K562 (cell line): ENCODE measurements around the gene SLC6A9. TPM values are rescaled to one million over a fixed set of nuclear protein-coding genes. Genes with fewer than 3 reads are reported as not detected.

Experiments used
- ATAC-seq: fragments of 200-7000 bp; cut with Tn5 transposase; 3 replicates; pipeline ENCODE4 v1.9.1; 2020; ENCODE audit warnings: moderate library complexity
- BruUV-seq: library from RNA; stranded (reverse); fragments of 400-500 nt; replicated peaks from 2 replicates; lab custom pipeline; 2021; lab: Mats Ljungman, UMichigan
- CTCF ChIA-PET: fragments of 300-600 bp; formaldehyde crosslinking; extraction: SDS; loops from one replicate; lab custom pipeline; 2021; ENCODE audit warnings: low intra/inter-chr PET ratio; lab: Yijun Ruan, JAX
- POLR2A ChIA-PET: fragments of 300-600, 350-650 bp; sonication (Branson Sonifier 250); formaldehyde crosslinking; extraction: SDS; loops from one replicate; lab custom pipeline; 2021; ENCODE audit warnings: antibody characterized with exemption, inconsistent platforms; lab: Yijun Ruan, JAX
- DNase-seq, 4 experiments: peaks; one replicate each; pipeline versions ENCODE4 v3.0.0 to v3.0.0-alpha.2; 2011 to 2018; ENCODE audit warnings: low spot score in 3 of 4, mixed read lengths in 3 of 4; ENCODE audit errors: extremely low read depth in 1 of 4
- FAIRE-seq: peaks from 2 replicates; lab custom pipeline; 2011; peaks lifted over from hg19 to GRCh38; lab: Jason Lieb, UNC
- H2AFZ ChIP-seq: 2 replicates; pipeline ENCODE4 v1.6.0; 2011; ENCODE audit warnings: low read depth, low read length, control low read depth, inconsistent platforms
- H3K27ac ChIP-seq: fragments of 200-600 bp; 3 replicates; pipeline ENCODE4 v1.8.0; 2011; ENCODE audit warnings: low read depth, mild to moderate bottlenecking, control low read depth, inconsistent platforms, low read length, moderate library complexity, mixed read lengths; ENCODE audit errors: extremely low read depth
- H3K27me3 ChIP-seq, 2 experiments: fragments of 300-600 bp in 1 of 2; 2 replicates in 1 of 2; 3 replicates in 1 of 2; pipeline versions ENCODE4 v1.6.0 to v1.8.0; 2011; ENCODE audit warnings: inconsistent platforms in 2 of 2, low read length in 2 of 2, mild to moderate bottlenecking in 1 of 2, mixed read lengths in 1 of 2, moderate library complexity in 1 of 2; ENCODE audit not compliant: control insufficient read depth in 2 of 2, insufficient read depth in 2 of 2
- H3K36me3 ChIP-seq: fragments of 300-600 bp; 3 replicates; pipeline ENCODE4 v1.8.0; 2011; ENCODE audit warnings: mild to moderate bottlenecking, low read length, inconsistent platforms; ENCODE audit not compliant: control insufficient read depth, insufficient read depth
- H3K4me1 ChIP-seq, 2 experiments: fragments of 200-600 bp in 1 of 2; replicated peaks in 1 of 2; 2 replicates in 1 of 2; 3 replicates in 1 of 2; pipeline versions ENCODE4 v1.5.1 to v1.8.0; 2011; ENCODE audit warnings: inconsistent platforms in 2 of 2, low read length in 2 of 2, mild to moderate bottlenecking in 1 of 2, mixed read lengths in 1 of 2, moderate library complexity in 1 of 2; ENCODE audit not compliant: control insufficient read depth in 2 of 2, insufficient read depth in 2 of 2
- H3K4me2 ChIP-seq: 2 replicates; pipeline ENCODE4 v1.6.1; 2011; ENCODE audit warnings: low read length, control low read depth, inconsistent platforms, mixed read lengths; ENCODE audit not compliant: insufficient read depth
- H3K4me3 ChIP-seq: fragments of 200-600 bp; sonication (generic), shearing (Covaris generic); 2 replicates; pipeline ENCODE4 v1.5.1; 2016; ENCODE audit warnings: control low read depth, inconsistent platforms
- H3K79me2 ChIP-seq: fragments of 200-600 bp; 3 replicates; pipeline ENCODE4 v1.8.0; 2011; ENCODE audit warnings: low read length, inconsistent platforms; ENCODE audit not compliant: control insufficient read depth, insufficient read depth
- H3K9ac ChIP-seq, 2 experiments: 2 replicates each; pipeline versions ENCODE4 v1.6.0 to v1.6.1; 2011; ENCODE audit warnings: low read depth in 2 of 2, low read length in 2 of 2, control low read depth in 1 of 2, inconsistent platforms in 1 of 2, mild to moderate bottlenecking in 1 of 2, mixed read lengths in 1 of 2; ENCODE audit not compliant: insufficient read depth in 1 of 2
- H3K9me1 ChIP-seq: one replicate; pipeline ENCODE4 v1.6.0; 2011; ENCODE audit warnings: inconsistent platforms, mild to moderate bottlenecking, low read length, moderate library complexity; ENCODE audit not compliant: control insufficient read depth, insufficient read depth
- H3K9me3 ChIP-seq: replicated peaks from 2 replicates; pipeline ENCODE4 v1.5.1; 2011; ENCODE audit warnings: low read depth, low read length, inconsistent platforms; ENCODE audit not compliant: control insufficient read depth, insufficient read depth
- H4K20me1 ChIP-seq: replicated peaks from 2 replicates; pipeline ENCODE4 v1.6.1; 2011; ENCODE audit warnings: low read length, inconsistent platforms, mixed read lengths; ENCODE audit not compliant: control insufficient read depth, insufficient read depth
- ARNT ChIP-seq, 2 experiments: fragments of 450-650 bp; IDR thresholded peaks; 2 replicates each; pipeline ENCODE4 v1.6.1; 2016; ENCODE audit warnings: mild to moderate bottlenecking in 1 of 2
- CAMTA2 ChIP-seq: fragments of 250-450 bp; sonication (Bioruptor Pico); conservative IDR thresholded peaks from 2 replicates; pipeline ENCODE4 v1.5.1; 2022
- CCAR2 ChIP-seq: fragments of 200-400 bp; formaldehyde crosslinking; IDR thresholded peaks from 2 replicates; pipeline ENCODE4 v1.6.1; 2017; ENCODE audit warnings: mild to moderate bottlenecking, low read depth, low read length
- DPF2 ChIP-seq: fragments of 450-650 bp; IDR thresholded peaks from 2 replicates; pipeline ENCODE4 v1.6.1; 2016
- FOSL1 ChIP-seq: fragments of 200-800 bp; sonication (Bioruptor generic); conservative IDR thresholded peaks from 2 replicates; pipeline ENCODE4 v1.6.1; 2016; ENCODE audit warnings: missing genetic modification characterization, missing compliant biosample characterization
- HDAC1 ChIP-seq, 2 experiments: fragments of 450-650 bp; IDR thresholded peaks; 2 replicates each; pipeline ENCODE4 v1.6.1; 2016 to 2017; ENCODE audit warnings: inconsistent platforms in 1 of 2, mild to moderate bottlenecking in 1 of 2, moderate library complexity in 1 of 2
- JUN ChIP-seq, 2 experiments: sonication (generic) in 1 of 2; formaldehyde crosslinking in 1 of 2; IDR thresholded peaks; 2 replicates each; pipeline versions ENCODE4 v1.6.1 to v1.8.0; 2012 to 2022; ENCODE audit warnings: borderline replicate concordance in 2 of 2, mild to moderate bottlenecking in 2 of 2, improper control_type of control experiment in 1 of 2, low read depth in 1 of 2, low read length in 1 of 2, missing genetic modification reagents in 1 of 2
- JUND ChIP-seq, 2 experiments: IDR thresholded peaks; 2 replicates in 1 of 2; 3 replicates in 1 of 2; pipeline ENCODE4 v1.6.1; 2011; ENCODE audit warnings: borderline replicate concordance in 2 of 2, low read depth in 2 of 2, low read length in 2 of 2, improper control_type of control experiment in 1 of 2, missing biosample characterization in 1 of 2, missing genetic modification characterization in 1 of 2, missing genetic modification reagents in 1 of 2
- MAFF ChIP-seq: IDR thresholded peaks from 2 replicates; pipeline ENCODE4 v1.6.1; 2012; ENCODE audit warnings: low read length, improper control_type of control experiment
- MAFG ChIP-seq: fragments of 450-650 bp; conservative IDR thresholded peaks from 2 replicates; pipeline ENCODE4 v1.6.1; 2016; ENCODE audit warnings: missing genetic modification characterization, missing compliant biosample characterization
- MAFK ChIP-seq: IDR thresholded peaks from 2 replicates; pipeline ENCODE4 v1.6.1; 2011; ENCODE audit warnings: low read length, improper control_type of control experiment
- NFYB ChIP-seq: IDR thresholded peaks from 2 replicates; pipeline ENCODE4 v1.6.1; 2011; ENCODE audit warnings: mild to moderate bottlenecking, moderate library complexity; ENCODE audit not compliant: insufficient read length; ENCODE audit errors: extremely low read depth
- RCOR1 ChIP-seq, 2 experiments: IDR thresholded peaks; 2 replicates each; pipeline ENCODE4 v1.6.1; 2012; ENCODE audit warnings: low read depth in 2 of 2, low read length in 2 of 2, borderline replicate concordance in 1 of 2, improper control_type of control experiment in 1 of 2
- SETDB1 ChIP-seq: IDR thresholded peaks from one replicate; pipeline ENCODE4 v1.6.1; 2012; ENCODE audit warnings: low read length, control low read depth, inconsistent platforms
- SMARCE1 ChIP-seq: fragments of 450-650 bp; IDR thresholded peaks from 2 replicates; pipeline ENCODE4 v1.7.1; 2016; ENCODE audit warnings: mild to moderate bottlenecking
- TCF3 ChIP-seq: sonication (generic); formaldehyde crosslinking; IDR thresholded peaks from 2 replicates; pipeline ENCODE4 v1.4.0; 2020; ENCODE audit warnings: mild to moderate bottlenecking, missing genetic modification reagents
- ZNF134 ChIP-seq: fragments of 250-450 bp; sonication (Bioruptor Pico); conservative IDR thresholded peaks from 2 replicates; pipeline ENCODE4 v1.4.0; 2020
- ZNF316 ChIP-seq: fragments of 450-650 bp; IDR thresholded peaks from 2 replicates; pipeline ENCODE4 v1.6.1; 2016
- ZNF408 ChIP-seq: fragments of 250-450 bp; sonication (Bioruptor Pico); IDR thresholded peaks from 2 replicates; pipeline ENCODE4 v1.4.0; 2020; ENCODE audit warnings: low read depth, mild to moderate bottlenecking, moderate library complexity
- ZNF431 ChIP-seq: sonication (generic); formaldehyde crosslinking; IDR thresholded peaks from 2 replicates; pipeline ENCODE4 v1.8.0; 2022; ENCODE audit warnings: mild to moderate bottlenecking, missing genetic modification reagents
- WGBS: fragments of 100-300 bp; shearing (Covaris generic); methylation state at CpG from one replicate; pipeline ENCODE4 v1.1.6; 2016; ENCODE audit warnings: low coverage, mixed read lengths; ENCODE audit not compliant: insufficient coverage; ENCODE audit errors: missing lambda C conversion rate; 5-methylcytosine and 5-hydroxymethylcytosine counted together
- in situ Hi-C: fragments of 300-500 bp; cut with MboI; formaldehyde crosslinking; loops from 4 replicates; pipeline ENCODE4 v1.15.0; 2018; ENCODE audit warnings: inconsistent platforms, mixed read lengths
- intact Hi-C: fragments of 100-400 bp; cut with micrococcal nuclease; formaldehyde crosslinking; loops from 2 replicates; pipeline ENCODE4 v1.14.2; 2022
- polyA plus RNA-seq, 8 experiments: library from polyadenylated mRNA; depleted of rRNA in 4 of 8; stranded (reverse) in 5 of 8; unstranded in 3 of 8; fragments of >200 nt; fragmentation: Nextera tagmentation in 2 of 8; fragmentation: Illumina TruSeq in 1 of 8; extraction: Ambion mirVana in 2 of 8; extraction: Trizol in 1 of 8; gene quantifications; 2 replicates each; pipeline versions ENCODE4 v1.2.1 to v1.2.3, GENCODE V29; 2011 to 2014; ENCODE audit warnings: inconsistent platforms in 1 of 8, missing spikeins in 1 of 8
- total RNA-seq, 7 experiments: library from RNA; depleted of rRNA in 6 of 7; stranded (reverse); fragments of >200 nt in 6 of 7; fragmentation: Illumina TruSeq in 2 of 7; extraction: Trizol in 2 of 7; gene quantifications; 2 replicates each; pipeline versions ENCODE4 v1.2.1 to v1.2.3, GENCODE V29; 2011 to 2021; ENCODE audit warnings: low replicate concordance in 1 of 7
- TF ChIP-seq, protein P1 (sequence below): sonication (generic); formaldehyde crosslinking; IDR thresholded peaks from 2 replicates; pipeline ENCODE4 v1.8.1; 2023; ENCODE audit warnings: mild to moderate bottlenecking, missing genetic modification reagents

The SLC6A9 gene
- total and polyA plus RNA-seq, 9 of the 15 experiments (the other 6 are each of a cell fraction or from before 2014, with no cell fraction given) = 0.17 to 18.7 (median 2.9) TPM

DNA sequence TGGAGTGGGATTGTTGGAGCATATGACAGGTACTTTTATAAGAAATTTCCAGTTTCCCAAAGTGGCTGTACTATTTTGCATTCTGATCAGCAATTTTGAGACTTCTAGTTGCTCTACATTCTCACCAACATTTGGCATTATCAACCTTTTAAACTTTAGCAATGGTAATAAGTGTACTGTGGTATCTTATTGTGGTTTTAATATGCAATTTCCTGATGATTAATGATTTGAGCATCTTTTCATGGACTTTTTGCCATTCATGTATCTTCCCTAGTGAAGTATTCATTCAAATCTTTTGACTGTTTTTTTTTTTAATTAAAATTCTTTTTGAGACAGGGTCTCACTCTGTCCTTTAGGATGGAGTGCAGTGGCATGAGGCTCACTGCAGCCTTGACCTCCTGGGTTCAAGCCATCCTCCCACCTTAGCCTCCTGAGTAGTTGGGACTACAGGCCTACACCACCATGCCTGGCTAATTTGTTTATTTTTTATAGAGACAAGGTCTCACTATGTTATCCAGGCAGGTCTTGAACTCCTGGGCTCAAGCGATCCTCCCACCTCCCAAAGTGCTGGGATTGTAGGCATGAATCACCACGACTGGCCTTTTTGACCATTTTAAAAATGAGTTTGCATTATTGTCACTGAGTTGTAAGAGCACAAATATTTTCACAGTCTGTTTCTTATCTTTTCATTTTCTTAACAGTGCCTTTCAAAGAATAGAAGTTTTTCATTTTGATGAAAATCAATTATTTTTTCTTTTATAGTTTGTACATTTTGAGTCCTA is 7.8 kb upstream of the SLC6A9 start:
- WGBS = 13% methylated on average over 2 of the region's 2 CpGs
- Histone ChIP-seq H3K9ac (no peak overlapping the region), H4K20me1 (no peaks in the 10 kb centered on the region), H3K27ac (no peak overlapping the region), H3K36me3 (no peaks in the 10 kb centered on the region), H3K9me1 (no peaks in the 10 kb centered on the region), H3K4me3 (no peak overlapping the region), H3K4me2 (no peak overlapping the region), H3K4me1 (peaks cover 46 to 50% of the 10 kb centered on the region in 2 experiments), H3K79me2 (no peaks in the 10 kb centered on the region), H3K27me3 (no peaks in the 10 kb centered on the region), H3K9me3 (no peaks in the 10 kb centered on the region), H2AFZ (no peak overlapping the region)
- no TSS peak for BruUV-seq
- intact Hi-C loops = loop anchor here (5.0 kb wide), 1 partner anchor 92 kb away; the partner anchor contains the start of gene IPO13
- ATAC-seq = no peak
- CTCF ChIA-PET = interaction anchor here (0.9 kb wide), 1 partner anchor 33 kb away, joined by 4 read pairs; no protein-coding TSS in a partner anchor
- peak in 1 of 4 experiments; percentile 58 for DNase-seq
- POLR2A ChIA-PET = interaction anchor here (1.0 to 1.1 kb wide), 2 partner anchors 9 to 76 kb away, joined by 3 read pairs; no protein-coding TSS in a partner anchor
- FAIRE-seq = peak; percentile 74
- in situ Hi-C loops = no loop called here
- TF ChIP-seq FOSL1 (tag) = peak; percentile 80
- no peak for TF ChIP-seq SETDB1
- peak; percentile 74 for TF ChIP-seq SMARCE1
- no peak for TF ChIP-seq CAMTA2 (CRISPR knock-in tag)
- no peak for TF ChIP-seq CCAR2
- TF ChIP-seq NFYB = no peak
- TF ChIP-seq MAFK = peak; percentile 38; the same call in 1 of the 2 replicates
- TF ChIP-seq MAFF = peak; percentile 31; the same call in 1 of the 2 replicates
- TF ChIP-seq JUND (IDR thresholded peaks at IDR 0.05; ENCODE audit: borderline replicate concordance, low read depth, low read length) = peak; percentile 67
- peak; percentile 36; the same call in 1 of the 3 replicates for TF ChIP-seq JUND (tag; IDR thresholded peaks at IDR 0.05; ENCODE audit: borderline replicate concordance, low read depth, low read length)
- TF ChIP-seq MAFG (tag) = peak; percentile 19; the same call in 1 of the 2 replicates
- peak; percentile 34; the same call in 1 of the 2 replicates for TF ChIP-seq TCF3 (CRISPR knock-in tag)
- no peak for TF ChIP-seq ZNF134
- no peak for TF ChIP-seq ARNT (IDR thresholded peaks at IDR 0.05)
- TF ChIP-seq JUN (IDR thresholded peaks at IDR 0.05; ENCODE audit: borderline replicate concordance, low read depth, low read length) = 0 out of 2 replicates have a peak, but pooled peaks have one; percentile 48
- TF ChIP-seq JUN (CRISPR knock-in tag; IDR thresholded peaks at IDR 0.05; ENCODE audit: borderline replicate concordance) = no peak
- peak in 1 of 2 experiments; percentile 74; a peak in 2 of 4 replicates for TF ChIP-seq RCOR1 (IDR thresholded peaks at IDR 0.05; ENCODE audit: borderline replicate concordance in 1 of 2, low read depth in 2 of 2, low read length in 2 of 2)
- peak in 1 of 2 experiments; percentile 58; a peak in 1 of 4 replicates for TF ChIP-seq HDAC1 (IDR thresholded peaks at IDR 0.05)
- no peak for TF ChIP-seq ZNF408 (CRISPR knock-in tag)
- 0 out of 2 replicates have a peak, but pooled peaks have one; percentile 38 for TF ChIP-seq ZNF316
- TF ChIP-seq ZNF431 = no peak
- TF ChIP-seq, protein P1, sequence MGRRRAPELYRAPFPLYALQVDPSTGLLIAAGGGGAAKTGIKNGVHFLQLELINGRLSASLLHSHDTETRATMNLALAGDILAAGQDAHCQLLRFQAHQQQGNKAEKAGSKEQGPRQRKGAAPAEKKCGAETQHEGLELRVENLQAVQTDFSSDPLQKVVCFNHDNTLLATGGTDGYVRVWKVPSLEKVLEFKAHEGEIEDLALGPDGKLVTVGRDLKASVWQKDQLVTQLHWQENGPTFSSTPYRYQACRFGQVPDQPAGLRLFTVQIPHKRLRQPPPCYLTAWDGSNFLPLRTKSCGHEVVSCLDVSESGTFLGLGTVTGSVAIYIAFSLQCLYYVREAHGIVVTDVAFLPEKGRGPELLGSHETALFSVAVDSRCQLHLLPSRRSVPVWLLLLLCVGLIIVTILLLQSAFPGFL (CRISPR knock-in tag) = no peak
- TF ChIP-seq DPF2 = peak; percentile 72
